ENCODE results near the gene PTPRB.

Gene PTPRB

GRCh38 chr12:70663838-70664237 lies 26.6 kb upstream of the PTPRB start:
- TF ChIP-seq SIN3A (IDR thresholded peaks at IDR 0.05; ENCODE audit: borderline replicate concordance, insufficient read depth, low read length) (no peak), REST (IDR thresholded peaks at IDR 0.05; ENCODE audit: insufficient read depth in 1 of 2, low read depth in 2 of 2, low read length in 2 of 2) (no peak)

GRCh38 chr12:70661466-70662161 lies 24.4 kb upstream of the PTPRB start:
- TF ChIP-seq POLR2AphosphoS5 (IDR thresholded peaks at IDR 0.05; ENCODE audit: low read depth, low read length): no peak
- no peak for TF ChIP-seq TAF1 (IDR thresholded peaks at IDR 0.05; ENCODE audit: borderline replicate concordance, insufficient read depth, low read length)
- TF ChIP-seq SIN3A (IDR thresholded peaks at IDR 0.05; ENCODE audit: borderline replicate concordance, insufficient read depth, low read length): no peak
- no peak for TF ChIP-seq FOXP2 (optimal IDR thresholded peaks at IDR 0.05; ENCODE audit: borderline replicate concordance, extremely low read depth, extremely low read length, insufficient read depth)
- TF ChIP-seq REST (IDR thresholded peaks at IDR 0.05; ENCODE audit: insufficient read depth in 1 of 2, low read depth in 2 of 2, low read length in 2 of 2): no peak

- TF ChIP-seq REST (IDR thresholded peaks at IDR 0.05; ENCODE audit: insufficient read depth in 1 of 2, low read depth in 2 of 2, low read length in 2 of 2) (no peak), FOXP2 (optimal IDR thresholded peaks at IDR 0.05; ENCODE audit: borderline replicate concordance, extremely low read depth, extremely low read length, insufficient read depth) (no peak), SIN3A (IDR thresholded peaks at IDR 0.05; ENCODE audit: borderline replicate concordance, insufficient read depth, low read length) (no peak), TAF1 (IDR thresholded peaks at IDR 0.05; ENCODE audit: borderline replicate concordance, insufficient read depth, low read length) (no peak), POLR2AphosphoS5 (IDR thresholded peaks at IDR 0.05; ENCODE audit: low read depth, low read length) (no peak)
These were observed 23.5 kb upstream of the PTPRB start for GRCh38 chr12:70660620-70661219.

GRCh38 chr12:70660002-70660604 lies 22.9 kb upstream of the PTPRB start:
- TF ChIP-seq REST (IDR thresholded peaks at IDR 0.05; ENCODE audit: insufficient read depth in 1 of 2, low read depth in 2 of 2, low read length in 2 of 2) (no peak), POLR2AphosphoS5 (IDR thresholded peaks at IDR 0.05; ENCODE audit: low read depth, low read length) (no peak), FOXP2 (optimal IDR thresholded peaks at IDR 0.05; ENCODE audit: borderline replicate concordance, extremely low read depth, extremely low read length, insufficient read depth) (no peak), TAF1 (IDR thresholded peaks at IDR 0.05; ENCODE audit: borderline replicate concordance, insufficient read depth, low read length) (no peak), SIN3A (IDR thresholded peaks at IDR 0.05; ENCODE audit: borderline replicate concordance, insufficient read depth, low read length) (no peak)

Measured in PFSK-1 (cell line).